NCI-H345 (cell line): Measurements from ENCODE around the gene TCF12.

Source experiments
- DNase-seq: peaks from one replicate; lab custom pipeline; 2025; lab: John Stamatoyannopoulos, UW

The TCF12 gene

GRCh38 chr15:57048930-57049549 is 130.6 kb downstream of the TCF12 start:
- no peak for DNase-seq

DNA sequence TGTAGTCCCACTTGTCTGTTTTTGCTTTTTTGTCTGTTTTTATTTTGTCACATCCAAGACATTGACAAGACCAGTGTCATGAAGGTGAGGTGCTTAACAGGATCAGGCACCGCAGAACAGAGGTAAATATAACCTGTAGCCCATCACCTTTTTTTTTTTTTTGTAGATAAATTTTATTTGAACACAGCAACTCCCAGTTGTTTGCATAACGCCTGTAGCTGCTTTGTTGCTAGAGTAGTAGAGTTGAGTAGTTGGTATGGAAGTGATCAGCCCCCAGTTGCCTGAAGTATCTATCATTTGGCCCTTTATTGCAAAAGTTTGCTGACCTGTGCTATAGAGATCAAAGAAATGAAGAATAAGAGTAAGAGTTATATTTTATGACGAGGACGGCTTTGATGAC is 135.0 kb downstream of the TCF12 start:
- no peak for DNase-seq

DNA sequence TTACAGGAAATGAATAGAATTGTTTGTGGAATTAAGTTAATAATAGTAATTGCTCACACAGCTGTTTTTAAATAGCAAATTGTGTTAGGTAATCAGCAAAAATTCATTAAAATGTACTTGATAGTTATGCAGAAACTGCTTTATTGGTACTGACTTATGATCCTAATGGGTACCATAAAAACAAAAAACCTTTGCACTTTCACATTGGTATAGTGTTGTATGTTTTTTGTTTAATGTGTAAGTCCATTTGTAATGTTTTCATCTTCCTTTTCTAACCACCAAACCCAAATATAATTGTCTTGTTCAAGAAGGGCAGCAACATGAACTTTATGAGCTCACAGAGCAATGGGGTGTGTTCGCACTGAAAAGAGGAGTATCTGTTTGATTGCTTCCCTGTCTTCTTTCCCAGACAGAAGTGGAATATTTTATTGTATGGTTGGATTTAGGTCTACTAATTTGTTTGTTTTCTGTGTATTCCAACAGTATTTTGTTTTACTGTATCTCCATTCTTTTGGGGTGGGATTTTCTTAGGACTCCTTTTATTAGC is 135.8 kb downstream of the TCF12 start:
- DNase-seq: no peak

- DNase-seq: no peak
Observed at GRCh38 chr15:57056357-57056756, 137.9 kb downstream of the TCF12 start.

DNA sequence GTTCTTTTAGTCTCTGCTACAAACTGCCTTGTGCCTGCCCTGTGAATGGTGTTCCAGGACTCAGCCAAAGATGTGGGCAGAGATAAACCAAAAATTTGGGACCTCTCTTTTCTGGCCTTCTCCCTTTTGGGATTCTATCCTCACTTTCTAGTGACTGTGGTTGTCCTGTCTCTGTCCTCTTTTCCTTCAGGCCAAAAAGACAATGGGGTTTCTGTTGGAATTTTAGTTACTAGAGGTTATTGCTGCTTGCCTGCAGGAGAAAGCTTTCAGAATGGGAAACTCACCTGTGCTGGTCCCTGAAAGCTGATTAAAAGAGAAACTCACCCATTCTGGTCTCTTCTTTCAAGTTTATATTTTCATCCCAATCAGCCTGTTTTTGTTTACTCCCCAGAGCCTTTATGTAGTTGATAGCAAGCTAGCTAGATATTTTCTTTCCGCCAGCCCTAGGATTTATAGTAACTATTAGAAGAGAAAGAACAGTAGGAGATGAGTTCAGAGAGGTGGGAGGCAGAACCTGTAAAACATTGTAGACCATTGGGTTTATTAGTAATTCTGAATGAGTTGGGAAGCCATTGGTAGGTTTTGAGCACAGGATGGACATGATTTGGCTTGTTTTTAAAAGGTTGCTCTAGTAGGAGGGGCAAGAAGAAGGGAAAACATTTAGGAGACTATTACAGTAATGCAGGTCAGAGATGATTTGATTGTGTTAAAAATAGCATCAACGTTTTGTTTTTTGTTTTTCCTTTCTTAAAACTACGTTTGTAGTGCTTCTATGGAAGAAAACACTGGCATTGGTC is 138.9 kb downstream of the TCF12 start:
- DNase-seq: no peak

DNA sequence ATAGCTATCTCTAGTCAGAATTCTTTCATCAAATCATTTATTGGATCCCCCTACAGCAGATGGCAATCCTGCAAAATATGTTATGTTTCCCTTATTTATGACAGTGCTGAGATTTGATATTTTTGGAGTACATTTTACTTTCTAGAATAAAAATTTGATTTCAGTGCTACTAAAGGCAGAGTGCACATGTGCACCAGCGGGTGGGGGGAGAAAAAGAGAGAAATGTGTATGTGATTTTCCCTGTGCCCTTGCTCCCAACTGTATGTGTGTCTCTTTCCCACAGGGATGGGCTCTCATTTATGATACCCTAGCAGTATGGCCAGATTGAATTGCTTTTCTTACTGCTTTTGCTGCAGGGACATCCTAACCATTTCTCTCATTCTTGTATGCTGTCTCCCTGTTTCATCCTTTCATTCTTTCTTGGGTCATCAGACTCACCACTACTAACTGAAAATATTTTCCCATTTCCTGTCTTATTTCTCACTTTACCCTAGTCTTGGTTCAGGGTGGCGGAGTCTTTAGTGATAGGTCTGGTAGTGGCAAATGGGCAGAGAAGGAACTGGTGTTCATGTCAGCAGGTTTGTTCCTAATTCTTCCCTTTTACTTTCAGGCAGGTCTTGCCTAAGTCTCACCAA is 140.7 kb downstream of the TCF12 start:
- DNase-seq: no peak

DNA sequence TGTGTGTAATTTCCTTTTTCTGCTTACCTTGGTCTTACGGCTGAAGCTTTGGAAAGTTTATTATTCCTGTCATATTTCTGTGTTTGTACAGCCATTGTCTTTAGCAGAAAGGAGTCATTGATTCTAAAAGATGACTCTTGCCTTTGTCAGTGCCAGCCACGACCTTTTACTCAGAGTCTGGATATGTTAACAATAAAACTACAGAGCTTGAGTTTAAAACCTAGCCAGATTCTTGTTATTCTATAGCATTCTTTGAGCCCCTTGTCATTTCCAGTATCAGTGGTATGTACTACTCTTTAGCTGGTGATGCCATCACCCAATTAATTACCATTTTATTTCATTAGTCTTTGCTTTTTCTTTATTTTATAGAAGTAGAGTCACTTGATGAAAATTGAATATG is 142.4 kb downstream of the TCF12 start:
- no peak for DNase-seq

GRCh38 chr15:57061281-57061680 is 142.8 kb downstream of the TCF12 start:
- DNase-seq: no peak

DNA sequence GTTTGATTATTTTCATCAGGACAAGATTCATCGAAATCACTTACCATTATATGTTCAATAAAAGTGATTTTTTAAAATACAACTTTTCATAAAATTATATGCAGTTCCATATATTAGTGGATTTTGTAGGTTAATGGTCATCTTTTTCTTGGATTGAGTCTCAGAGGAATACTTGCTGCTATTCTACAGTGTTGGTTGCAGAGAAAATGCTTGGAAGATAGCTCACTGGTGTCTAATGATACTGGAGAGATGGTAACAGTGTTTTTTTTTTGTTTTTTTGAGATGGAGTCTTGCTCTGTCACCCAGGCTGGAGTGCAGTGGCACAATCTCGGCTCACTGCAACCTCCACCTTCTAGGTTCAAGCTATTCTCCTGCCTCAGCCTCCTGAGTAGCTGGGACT is 143.3 kb downstream of the TCF12 start:
- DNase-seq: no peak

DNA sequence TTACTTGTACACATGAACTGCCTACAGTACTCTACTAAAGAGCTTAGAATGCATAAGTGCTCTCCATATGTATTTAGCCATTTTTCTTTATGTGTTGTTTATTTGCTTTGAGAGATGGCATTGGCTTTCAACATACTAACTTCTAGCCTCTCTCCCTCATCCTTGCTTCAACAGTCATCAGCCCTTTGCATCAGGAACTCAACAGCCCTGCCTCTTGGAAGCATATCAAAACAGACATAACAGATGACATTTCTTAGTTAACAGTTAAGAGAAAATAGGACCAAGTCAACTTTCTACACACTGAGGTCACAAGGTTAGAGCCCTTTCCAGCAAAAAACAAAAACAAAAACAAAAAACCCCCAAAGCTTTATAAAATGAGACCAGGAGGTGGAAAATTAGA is 145.6 kb downstream of the TCF12 start:
- no peak for DNase-seq

DNA sequence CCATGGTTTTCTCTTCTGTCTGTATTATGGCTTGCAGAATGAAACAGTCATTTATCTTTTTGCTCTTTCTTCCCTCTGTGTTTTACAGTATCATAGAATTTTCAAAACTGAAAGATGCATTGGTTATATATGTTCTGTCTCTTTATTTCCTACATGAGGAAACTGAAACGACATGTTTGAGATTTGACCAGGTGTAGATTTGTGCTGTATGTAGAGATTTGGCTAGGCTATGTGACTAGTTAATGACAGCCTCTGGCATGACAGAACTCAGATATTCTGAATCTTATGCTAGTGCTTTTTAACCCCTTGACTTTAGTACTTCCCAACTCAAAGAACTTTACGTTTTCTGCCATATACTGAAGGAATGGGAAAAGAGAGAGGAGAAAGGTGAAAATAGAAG is 151.0 kb downstream of the TCF12 start:
- no peak for DNase-seq

- no peak for DNase-seq
Observed at GRCh38 chr15:57070674-57071073, 152.2 kb downstream of the TCF12 start.

GRCh38 chr15:57079446-57079845 is 161.0 kb downstream of the TCF12 start:
- DNase-seq: no peak

GRCh38 chr15:57079931-57080620 is 161.6 kb downstream of the TCF12 start:
- no peak for DNase-seq

GRCh38 chr15:57082054-57082728 is 163.7 kb downstream of the TCF12 start:
- DNase-seq: no peak

DNA sequence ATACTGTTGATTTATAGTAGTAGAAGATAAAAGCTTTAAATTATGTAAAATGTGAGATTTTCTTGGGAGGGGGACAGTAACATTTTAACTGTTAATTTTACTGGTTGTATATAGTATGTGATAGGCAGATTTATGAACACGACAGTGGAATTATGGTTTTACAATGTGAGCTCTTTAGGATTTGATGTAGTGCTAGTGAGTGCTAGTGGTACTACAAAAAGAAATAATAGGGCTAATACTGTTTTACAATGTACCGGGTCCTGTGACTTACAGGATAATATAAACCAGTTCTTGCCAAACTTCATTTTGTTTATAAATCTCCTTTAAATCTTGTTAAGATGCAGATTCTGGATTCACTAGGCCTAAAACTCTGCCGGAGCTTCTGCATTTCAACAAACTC is 165.7 kb downstream of the TCF12 start:
- no peak for DNase-seq

GRCh38 chr15:57085267-57085666 is 166.8 kb downstream of the TCF12 start:
- DNase-seq: no peak

- no peak for DNase-seq
Observed at GRCh38 chr15:57086857-57087427, 168.5 kb downstream of the TCF12 start.

DNA sequence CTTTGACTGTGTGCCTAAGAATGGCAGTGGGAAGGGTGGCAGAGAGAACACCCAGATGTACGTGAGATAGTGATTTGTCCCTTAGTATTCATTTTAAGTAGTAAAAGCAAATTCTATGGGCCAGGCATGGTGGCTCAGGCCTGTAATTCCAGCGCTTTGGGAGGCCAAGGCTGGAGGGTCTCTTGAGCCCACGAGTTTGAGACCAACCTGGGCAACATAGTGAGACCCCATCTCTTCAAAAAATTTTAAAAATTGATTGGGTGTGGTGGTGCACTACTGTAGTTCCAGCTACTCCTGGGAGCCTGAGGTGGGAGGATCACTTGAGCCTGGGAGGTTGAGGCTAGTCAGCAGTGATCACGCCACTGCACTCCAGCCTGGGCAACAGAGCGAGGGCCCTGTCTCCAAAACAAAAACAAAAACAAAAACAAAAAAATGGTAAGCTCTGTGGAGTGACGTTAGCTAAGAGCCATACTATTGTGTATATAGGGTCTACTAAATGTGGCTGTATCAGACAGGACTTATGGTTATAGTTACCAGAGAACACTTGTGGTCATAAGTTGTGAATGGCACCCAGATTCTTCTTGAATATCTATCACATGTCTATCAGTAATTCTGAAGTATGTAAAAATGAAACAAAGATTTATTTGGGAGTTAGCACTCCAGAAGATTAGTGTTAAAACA is 171.5 kb downstream of the TCF12 start:
- no peak for DNase-seq

DNA sequence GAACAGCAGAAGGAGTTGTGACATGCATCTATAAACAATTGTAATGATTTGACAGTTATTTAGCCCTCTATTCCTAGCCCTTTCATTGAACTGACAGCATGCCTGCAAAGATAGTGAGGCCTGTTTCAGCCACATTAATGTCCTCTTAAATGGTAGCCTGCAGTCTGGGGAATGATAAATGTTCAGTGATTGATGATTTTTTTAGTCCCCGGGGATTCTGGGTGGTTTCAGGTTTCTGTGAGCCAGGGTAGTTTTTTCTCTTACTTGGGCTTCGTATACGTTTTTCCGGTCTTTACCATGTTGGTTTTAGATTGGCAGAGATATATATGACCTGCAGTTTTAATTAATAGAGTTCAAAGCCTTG is 172.0 kb downstream of the TCF12 start:
- no peak for DNase-seq

GRCh38 chr15:57091636-57092035 is 173.2 kb downstream of the TCF12 start:
- DNase-seq: no peak
